GM21360 (cell line): ENCODE measurements around the gene GRIA1.
A peak's percentile ranks its signal among the peaks of the same experiment; 100 is the strongest.

Experiments used
- ATAC-seq: cut with Tn5 transposase; IDR thresholded peaks from one replicate; pipeline ENCODE4 v1.9.1; 2021; ENCODE audit warnings: mild to moderate bottlenecking, moderate library complexity; ENCODE audit not compliant: unreplicated experiment

GRIA1 gene

DNA sequence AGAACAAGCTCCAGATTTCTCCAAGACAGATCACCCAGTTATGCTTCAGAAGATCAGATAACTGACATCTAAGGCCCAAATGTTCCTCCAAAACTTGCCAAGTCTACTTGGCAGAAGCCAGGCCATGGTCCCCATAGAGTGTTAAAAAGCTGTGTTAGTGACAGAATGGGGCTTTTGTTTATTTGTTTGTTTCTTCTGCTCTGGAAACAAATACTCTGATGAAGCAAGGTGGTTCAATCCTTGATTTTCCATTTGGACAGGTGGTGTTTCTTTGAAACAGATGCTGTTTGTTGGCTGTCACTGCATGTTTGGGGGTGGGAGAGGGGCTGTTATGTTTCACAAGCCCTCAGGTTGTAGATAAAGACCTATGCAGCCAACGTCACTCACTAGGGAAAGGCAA, 284.2 kb downstream of the GRIA1 start:
- ATAC-seq = no peak

GRCh38 chr5:153775923-153776322, 285.5 kb downstream of the GRIA1 start:
- ATAC-seq = no peak

- ATAC-seq = no peak
Observed at GRCh38 chr5:153777681-153778581, 287.5 kb downstream of the GRIA1 start.

DNA sequence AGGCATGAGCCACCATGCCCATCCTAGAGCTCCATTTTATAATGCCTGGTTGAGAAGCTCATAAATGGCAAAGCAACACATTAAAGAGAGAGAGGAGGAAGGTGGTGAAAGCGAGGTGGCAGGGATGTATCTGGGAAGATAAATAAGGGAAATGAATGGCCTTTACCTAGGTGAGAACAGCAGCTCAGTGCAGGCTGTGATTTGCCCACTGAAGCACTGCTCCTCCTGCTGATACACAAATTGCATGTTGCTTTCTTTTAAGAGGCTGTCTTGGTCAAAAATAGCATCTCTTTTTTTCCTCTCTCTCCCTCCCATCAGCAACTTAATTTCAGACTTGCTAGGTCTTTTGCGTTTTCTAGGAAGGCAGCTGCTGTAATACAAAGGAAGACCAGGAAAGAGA, 289.4 kb downstream of the GRIA1 start:
- ATAC-seq = no peak

DNA sequence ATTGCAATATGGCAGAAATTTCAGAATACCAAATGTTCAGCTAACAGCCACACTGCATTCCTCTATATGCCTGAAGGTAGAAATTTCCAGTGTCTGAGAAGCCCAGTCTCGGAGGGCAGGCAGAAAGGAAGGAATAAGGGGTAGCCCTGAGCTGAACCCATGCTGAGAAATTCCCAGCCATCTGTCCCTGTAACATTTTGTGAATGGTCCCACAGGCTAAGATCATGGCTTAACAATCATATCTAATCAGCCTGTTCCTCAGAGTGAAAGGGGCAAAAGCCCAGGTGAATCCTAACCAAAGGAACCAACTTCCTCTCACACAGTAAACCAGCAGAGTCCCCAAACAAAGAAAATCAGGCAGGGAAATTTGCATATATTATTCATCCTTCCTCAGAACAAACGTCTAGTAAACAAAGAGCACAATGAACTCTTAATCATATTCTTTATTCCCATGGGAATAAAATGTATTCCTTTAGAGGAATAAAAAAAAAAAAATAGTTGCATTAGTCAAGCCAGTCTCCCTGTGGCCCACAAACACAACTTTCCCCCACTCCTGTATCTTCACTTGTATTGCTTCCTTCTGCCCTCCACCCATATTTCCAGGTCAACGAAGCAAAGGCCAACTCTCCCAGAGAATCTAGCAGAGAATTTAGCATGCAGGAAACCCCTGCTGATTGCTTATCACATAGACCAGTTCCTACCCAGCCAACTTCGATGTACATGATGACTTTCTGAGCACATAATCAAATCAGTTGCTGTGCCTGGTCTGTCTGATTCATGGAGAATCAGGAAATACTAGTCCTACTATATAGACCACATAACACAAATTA, 290.6 kb downstream of the GRIA1 start:
- no peak for ATAC-seq

DNA sequence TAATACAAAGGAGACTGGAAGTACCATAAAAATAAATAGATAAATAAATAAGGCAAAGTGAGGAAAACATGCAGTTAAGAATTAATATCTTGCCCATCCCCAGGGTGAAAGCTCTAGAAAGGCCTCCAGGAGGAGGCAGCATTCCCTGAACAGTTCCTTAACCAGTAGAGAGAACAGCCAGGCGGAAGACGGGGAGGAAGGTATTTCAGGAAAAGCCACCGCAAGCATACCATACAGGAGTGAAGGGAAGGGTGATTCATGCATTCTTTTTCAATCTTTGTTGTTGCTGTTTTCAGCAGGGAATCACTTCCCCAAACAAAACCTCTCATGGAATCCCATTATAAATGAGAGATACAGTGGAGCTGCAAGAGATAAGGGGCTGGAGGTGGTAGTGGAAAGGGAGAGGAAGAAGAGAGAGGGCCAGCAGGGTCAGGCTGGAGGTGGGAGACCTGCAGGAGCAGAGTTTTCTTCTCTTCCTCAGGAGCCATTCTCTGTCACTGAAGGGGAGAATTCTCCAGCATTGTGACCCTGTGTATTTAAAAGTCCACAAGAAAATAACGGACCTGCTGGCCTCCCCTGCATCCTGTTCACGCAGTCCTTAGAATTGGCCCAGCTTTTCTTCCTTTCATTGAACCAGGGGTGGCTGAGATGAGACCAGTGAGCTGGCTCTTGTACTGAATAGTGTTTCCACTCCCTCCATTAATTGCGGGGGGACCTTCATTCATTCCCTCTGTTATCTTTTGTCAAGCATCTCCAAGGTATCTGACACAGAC, 292.3 kb downstream of the GRIA1 start:
- ATAC-seq = no peak

- no peak for ATAC-seq
Observed at GRCh38 chr5:153783362-153783658, 292.8 kb downstream of the GRIA1 start.

GRCh38 chr5:153784277-153784676, 293.8 kb downstream of the GRIA1 start:
- no peak for ATAC-seq

- ATAC-seq = no peak
Observed at GRCh38 chr5:153791339-153791738, 300.9 kb downstream of the GRIA1 start.

DNA sequence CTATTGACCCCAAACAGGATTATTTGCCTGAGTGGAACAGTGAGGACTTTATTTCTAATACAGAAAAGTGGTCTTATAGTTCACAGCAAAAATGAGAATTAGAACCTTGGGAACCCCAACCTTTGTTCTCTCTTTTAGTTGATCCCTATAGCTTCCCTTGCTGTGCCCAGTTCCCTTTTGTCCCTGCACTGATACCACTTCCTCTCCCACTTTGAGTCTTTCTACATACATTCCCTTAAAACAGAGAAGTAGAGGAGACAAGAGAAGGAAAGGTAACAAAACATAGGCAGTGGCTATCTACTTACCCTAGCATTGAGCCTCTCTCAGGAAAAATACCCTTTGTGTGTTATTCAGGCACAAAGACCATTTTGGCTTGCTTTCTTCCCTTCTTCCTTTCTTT, 301.8 kb downstream of the GRIA1 start:
- no peak for ATAC-seq

DNA sequence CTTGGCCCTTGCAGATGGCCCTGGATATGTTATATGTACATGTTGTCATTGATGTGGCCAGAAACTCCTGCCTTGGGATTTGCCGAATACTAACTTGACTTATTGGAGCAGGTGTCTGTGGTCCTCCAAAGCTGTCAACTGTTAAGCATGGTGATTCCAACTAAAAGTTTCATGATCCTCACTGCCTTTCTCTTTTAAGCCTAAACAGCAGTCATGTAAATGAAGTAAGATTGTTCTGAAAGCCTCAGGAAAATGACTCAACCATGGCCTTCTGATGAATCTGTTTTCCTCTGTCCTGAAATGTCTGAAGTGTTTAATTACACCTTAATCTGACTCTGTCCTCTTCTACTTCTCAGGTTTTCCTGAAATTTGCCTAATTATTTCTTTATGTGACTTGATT, 303.2 kb downstream of the GRIA1 start:
- no peak for ATAC-seq

DNA sequence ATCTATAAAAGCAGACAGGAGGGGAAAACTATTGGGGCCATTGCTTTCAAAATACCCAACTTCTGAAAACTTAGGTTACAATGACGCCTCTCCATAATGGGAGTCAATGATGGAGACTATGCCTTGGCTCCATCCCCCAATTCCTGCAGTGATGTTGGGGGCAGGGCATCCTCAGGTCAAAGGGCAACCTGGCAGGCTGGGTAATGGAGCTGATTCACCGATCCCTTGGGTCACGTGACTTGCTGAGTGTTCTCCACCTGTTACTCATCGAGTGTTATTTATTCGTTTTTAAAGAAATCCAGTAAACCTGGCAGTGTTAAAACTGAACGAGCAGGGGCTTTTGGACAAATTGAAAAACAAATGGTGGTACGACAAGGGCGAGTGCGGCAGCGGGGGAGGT, 303.9 kb downstream of the GRIA1 start:
- ATAC-seq = no peak

DNA sequence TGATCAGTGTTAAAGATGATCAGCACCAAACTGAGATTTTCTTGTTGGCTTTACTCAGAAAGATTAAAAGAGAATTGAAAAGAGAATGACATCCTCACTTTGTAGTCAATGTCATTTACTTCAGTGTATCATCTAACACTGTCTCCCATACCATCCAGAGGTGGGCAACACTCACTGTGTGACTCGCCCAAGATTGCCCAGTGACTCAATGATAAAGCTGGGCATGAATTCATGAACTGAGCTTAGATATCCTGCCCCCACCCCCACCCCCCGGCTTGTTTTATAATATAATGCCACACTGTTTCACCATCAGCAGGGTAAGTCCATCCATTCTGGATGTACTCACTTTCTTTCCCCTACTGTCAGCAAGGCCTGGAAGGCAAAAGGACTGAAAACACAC, 306.1 kb downstream of the GRIA1 start:
- ATAC-seq = no peak

GRCh38 chr5:153797484-153797883, 307.0 kb downstream of the GRIA1 start:
- peak; percentile 98 for ATAC-seq

DNA sequence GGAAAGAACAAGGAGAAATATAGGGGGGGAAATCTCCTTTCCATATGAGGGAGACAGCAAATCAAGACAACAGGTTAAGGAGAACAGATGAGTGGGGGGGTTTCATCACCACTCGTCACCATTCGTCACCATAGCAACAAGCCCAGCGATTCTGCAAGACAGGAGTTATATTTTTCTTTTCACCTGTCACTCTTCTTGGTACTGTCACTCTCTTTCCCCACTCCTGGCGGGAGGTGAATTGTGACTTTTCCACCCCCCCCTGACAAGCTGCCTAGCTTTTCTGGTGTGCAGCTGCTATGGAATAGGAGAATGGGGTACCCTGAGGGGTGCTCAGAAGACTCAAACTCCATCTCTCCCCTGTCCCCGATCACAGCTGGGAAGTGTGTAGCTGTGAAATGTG, 308.4 kb downstream of the GRIA1 start:
- ATAC-seq = no peak

- ATAC-seq = no peak
Observed at GRCh38 chr5:153799466-153799865, 309.0 kb downstream of the GRIA1 start.

GRCh38 chr5:153802050-153802821, 311.8 kb downstream of the GRIA1 start:
- no peak for ATAC-seq

GRCh38 chr5:153807801-153808200, 317.3 kb downstream of the GRIA1 start:
- ATAC-seq = no peak

DNA sequence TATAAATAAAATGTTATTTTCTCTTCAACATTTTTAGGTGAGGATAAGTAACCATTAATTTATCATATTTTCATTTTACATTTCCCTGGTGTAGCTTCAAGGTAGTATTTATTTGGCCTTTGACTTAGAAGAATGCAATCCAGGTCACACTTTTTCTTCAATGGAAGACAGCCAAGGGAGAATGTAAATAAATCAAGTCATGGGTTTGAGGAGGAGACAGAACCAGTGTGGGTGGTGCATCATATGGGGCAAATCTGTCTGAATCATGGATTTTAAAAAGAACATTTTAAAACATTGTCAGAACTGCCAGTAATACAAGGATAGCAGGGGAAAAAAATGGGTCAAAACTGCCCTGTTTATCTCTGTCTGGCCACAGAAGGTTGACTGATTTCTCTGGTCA, 318.7 kb downstream of the GRIA1 start:
- ATAC-seq = no peak

- no peak for ATAC-seq
Observed at GRCh38 chr5:153813901-153814300, 323.4 kb downstream of the GRIA1 start.

DNA sequence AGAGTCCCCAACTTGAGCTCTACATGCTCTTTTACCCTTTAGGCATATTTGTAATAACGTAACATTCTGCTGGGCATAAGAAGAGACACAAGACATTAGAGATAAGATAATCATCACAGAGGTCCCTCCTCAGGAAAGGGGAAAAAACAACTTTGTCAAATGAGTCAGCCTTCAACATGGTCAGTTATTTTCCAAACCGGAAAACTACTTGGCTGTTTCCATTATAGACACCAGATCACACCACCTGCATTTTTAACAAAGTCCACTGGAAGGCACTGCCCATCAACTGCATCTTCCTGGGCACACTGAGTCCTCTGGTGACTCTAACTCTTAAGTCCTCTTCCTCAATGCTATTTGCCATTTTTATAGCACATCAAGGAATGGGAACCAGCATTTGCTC, 326.4 kb downstream of the GRIA1 start:
- no peak for ATAC-seq
